Gastroesophageal sphincter (tissue), 4 donors: ENCODE results near the gene PNPLA5. TPM values are rescaled to one million over a fixed set of nuclear protein-coding genes. Genes with fewer than 3 reads are reported as not detected.

Experiments used
- ATAC-seq: fragments of 150-250 bp; one replicate; pipeline ENCODE4 v1.9.1; 2016; ENCODE audit warnings: mild to moderate bottlenecking, moderate library complexity
- H3K27ac ChIP-seq, 4 donors: fragments of 200-600 bp; sonication (generic) in 3 of 4; 1 replicate in 3 of 4; 2 replicates in 1 of 4; pipeline ENCODE4 v1.5.1; 2016 to 2019
- H3K27me3 ChIP-seq: fragments of 200-600 bp; sonication (generic); one replicate; pipeline ENCODE4 v1.5.1; 2019
- H3K36me3 ChIP-seq, 2 donors: fragments of 200-600 bp; sonication (generic); one replicate each; pipeline ENCODE4 v1.5.1; 2019; ENCODE audit warnings: control low read depth in 1 of 2
- H3K4me1 ChIP-seq, 3 donors: fragments of 200-600 bp; sonication (generic); 1 replicate in 2 of 3; 2 replicates in 1 of 3; pipeline ENCODE4 v1.5.1; 2016 to 2019; ENCODE audit warnings: control low read depth in 2 of 3
- H3K4me3 ChIP-seq, 2 donors: fragments of 200-600 bp; sonication (generic); one replicate each; pipeline ENCODE4 v1.5.1; 2019; ENCODE audit warnings: mild to moderate bottlenecking in 1 of 2, moderate library complexity in 1 of 2
- H3K9me3 ChIP-seq, 3 donors: fragments of 200-600 bp; sonication (generic); one replicate each; pipeline ENCODE4 v1.5.1; 2017 to 2019; ENCODE audit warnings: control low read depth in 2 of 3
- CTCF ChIP-seq, 4 experiments: fragments of 200-600 bp in 2 of 4; fragments of 450-650 bp in 2 of 4; sonication (generic) in 1 of 4; IDR thresholded peaks; one replicate each; pipeline ENCODE4 v1.5.1; 2017 to 2019; ENCODE audit warnings: antibody characterized with exemption in 4 of 4, mild to moderate bottlenecking in 2 of 4, moderate library complexity in 2 of 4
- EP300 ChIP-seq: sonication (generic); formaldehyde crosslinking; IDR thresholded peaks from one replicate; pipeline ENCODE4 v1.6.1; 2017; ENCODE audit warnings: antibody characterized with exemption, mild to moderate bottlenecking
- POLR2A ChIP-seq, 2 donors: fragments of 450-650 bp; IDR thresholded peaks; one replicate each; pipeline ENCODE4 v1.6.1; 2017; ENCODE audit warnings: antibody characterized with exemption in 2 of 2, mild to moderate bottlenecking in 2 of 2, moderate library complexity in 1 of 2
- POLR2AphosphoS5 ChIP-seq: sonication (generic); formaldehyde crosslinking; IDR thresholded peaks from one replicate; pipeline ENCODE4 v1.6.1; 2017; ENCODE audit warnings: antibody characterized with exemption
- WGBS, 2 donors: methylation state at CpG; one replicate each; pipeline ENCODE4 v1.1.5; 2018; ENCODE audit warnings: low coverage in 1 of 2; 5-methylcytosine and 5-hydroxymethylcytosine counted together
- total RNA-seq, 4 donors: library from RNA; depleted of rRNA; stranded (reverse); fragments of >200 nt; gene quantifications; one replicate each; pipeline ENCODE4 v1.1.0, GENCODE V29; 2016

PNPLA5 gene
- total RNA-seq, 4 donors from 2014 or later: not detected

- H3K27ac ChIP-seq: no peak overlapping the region
- no peak for TF ChIP-seq POLR2A (IDR thresholded peaks at IDR 0.05)
- TF ChIP-seq EP300: no peak
- TF ChIP-seq POLR2AphosphoS5: no peak
- TF ChIP-seq CTCF (IDR thresholded peaks at IDR 0.05): no peak
- no peaks in the 10 kb centered on the region for H3K9me3 ChIP-seq
- peaks cover 80% of the 10 kb centered on the region for H3K27me3 ChIP-seq
- H3K4me1 ChIP-seq: no peaks in the 10 kb centered on the region
- no peak overlapping the region for H3K4me3 ChIP-seq
- ATAC-seq: no peak
- WGBS, 2 donors: 75 to 83% methylated on average over 5 to 7 of the region's 9 CpGs
- H3K36me3 ChIP-seq: no peaks in the 10 kb centered on the region
Observed at GRCh38 chr22:43882122-43882767, 9.6 kb downstream of the PNPLA5 start.

DNA sequence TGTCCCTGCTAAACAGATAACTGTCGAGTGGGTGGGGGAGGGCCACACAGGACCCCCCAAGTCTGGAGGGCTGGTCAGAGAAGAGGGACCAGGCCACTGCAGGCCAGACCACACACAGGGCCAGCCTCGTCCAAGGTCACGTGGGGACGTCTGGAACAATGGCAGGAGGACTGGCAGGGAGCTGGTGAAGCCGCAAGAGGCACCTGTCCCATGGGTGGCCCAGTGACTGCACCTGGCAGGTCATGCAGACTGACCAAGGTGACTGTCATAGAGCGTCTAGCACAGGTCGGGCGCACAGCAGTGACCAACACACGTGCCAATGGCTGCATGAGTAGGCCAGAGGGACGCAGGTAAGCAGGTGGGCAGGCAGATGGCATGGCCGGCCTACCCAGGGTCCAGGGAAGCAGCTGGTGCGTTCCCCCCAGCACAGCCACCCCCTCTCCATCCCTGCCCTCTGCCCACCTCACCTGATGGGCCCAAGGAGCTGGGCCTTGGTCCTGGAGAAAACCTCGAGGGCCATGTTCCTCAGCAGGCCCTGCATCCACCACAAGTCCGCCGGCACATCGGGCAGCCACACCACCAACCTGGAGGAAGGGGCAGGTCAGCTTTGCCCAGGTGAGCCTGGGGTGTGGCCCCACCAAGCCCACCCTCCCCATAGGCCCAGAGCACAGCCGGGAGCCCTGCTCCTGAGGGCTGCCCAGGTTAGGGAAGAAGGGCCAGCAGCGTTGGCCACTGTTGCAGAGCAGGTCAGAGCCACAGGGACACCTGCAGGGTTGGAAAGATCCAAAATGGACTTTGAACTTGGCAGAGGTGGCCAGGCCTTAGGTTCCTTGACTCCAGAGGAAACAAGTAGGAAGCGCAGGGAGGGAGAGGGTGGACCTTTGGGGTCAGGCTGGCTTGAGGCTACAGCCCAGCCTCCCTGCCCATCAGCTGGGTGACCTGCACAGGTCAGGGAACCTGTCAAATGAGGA is 10.4 kb downstream of the PNPLA5 start:
- no peak overlapping the region for H3K27ac ChIP-seq
- 80 to 88% methylated on average over 1 to 7 of the region's 19 CpGs for WGBS, 2 donors
- H3K9me3 ChIP-seq: no peaks in the 10 kb centered on the region
- no peaks in the 10 kb centered on the region for H3K4me1 ChIP-seq
- no peak overlapping the region for H3K4me3 ChIP-seq
- no peaks in the 10 kb centered on the region for H3K36me3 ChIP-seq
- ATAC-seq: no peak
- TF ChIP-seq EP300: no peak
- TF ChIP-seq POLR2A (IDR thresholded peaks at IDR 0.05): no peak
- TF ChIP-seq CTCF (IDR thresholded peaks at IDR 0.05): no peak
- no peak for TF ChIP-seq POLR2AphosphoS5
- H3K27me3 ChIP-seq: peaks cover 80% of the 10 kb centered on the region

DNA sequence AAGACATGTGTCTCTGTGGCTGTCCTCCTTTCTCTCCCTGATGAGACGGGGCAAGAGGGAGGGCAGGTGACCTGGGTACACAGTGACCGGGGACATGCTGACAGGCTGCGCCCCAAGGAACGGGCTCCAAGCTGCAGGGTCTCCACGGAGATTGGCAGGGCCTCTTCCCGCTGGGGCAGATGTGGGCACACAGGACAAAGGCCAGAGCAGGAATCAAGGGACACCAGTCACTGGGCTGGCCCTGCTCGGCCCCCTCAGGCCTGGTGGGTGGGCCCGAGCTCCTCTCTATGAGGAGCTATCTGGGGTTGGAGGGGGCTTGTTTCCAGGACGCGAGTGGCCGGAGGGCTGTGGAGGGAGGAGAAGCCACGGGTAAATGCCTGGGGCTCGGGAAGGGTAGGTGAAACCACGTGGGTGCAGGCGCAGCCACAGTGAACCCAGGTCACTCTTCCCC is 11.2 kb downstream of the PNPLA5 start:
- H3K27me3 ChIP-seq: peaks cover 78% of the 10 kb centered on the region
- H3K4me3 ChIP-seq: no peak overlapping the region
- no peaks in the 10 kb centered on the region for H3K9me3 ChIP-seq
- no peak overlapping the region for H3K27ac ChIP-seq
- WGBS, 2 donors: 40 to 80% methylated on average over 1 to 2 of the region's 15 CpGs
- no peak for ATAC-seq
- no peaks in the 10 kb centered on the region for H3K36me3 ChIP-seq
- no peak for TF ChIP-seq POLR2AphosphoS5
- no peak for TF ChIP-seq EP300
- TF ChIP-seq POLR2A (IDR thresholded peaks at IDR 0.05): no peak
- no peak for TF ChIP-seq CTCF (IDR thresholded peaks at IDR 0.05)
- no peaks in the 10 kb centered on the region for H3K4me1 ChIP-seq

- Histone ChIP-seq H3K27ac (no peak overlapping the region), H3K9me3 (no peaks in the 10 kb centered on the region), H3K4me3 (no peak overlapping the region), H3K27me3 (peaks cover 78% of the 10 kb centered on the region), H3K36me3 (no peaks in the 10 kb centered on the region), H3K4me1 (no peaks in the 10 kb centered on the region)
- no peak for TF ChIP-seq POLR2A (IDR thresholded peaks at IDR 0.05)
- no peak for TF ChIP-seq POLR2AphosphoS5
- no peak for TF ChIP-seq EP300
- no peak for TF ChIP-seq CTCF (IDR thresholded peaks at IDR 0.05)
- ATAC-seq: no peak
- WGBS, 2 donors: 20 to 74% methylated on average over 1 to 12 of the region's 14 CpGs
Observed at GRCh38 chr22:43879901-43880540, 11.8 kb downstream of the PNPLA5 start.
